ENCODE measurements around the gene COPZ2.
"Not testable (repeated sequence)": the region's sequence is repeated elsewhere in the genome, so short reads cannot be mapped to it uniquely, and the experiment has no call there.

The COPZ2 gene

DNA sequence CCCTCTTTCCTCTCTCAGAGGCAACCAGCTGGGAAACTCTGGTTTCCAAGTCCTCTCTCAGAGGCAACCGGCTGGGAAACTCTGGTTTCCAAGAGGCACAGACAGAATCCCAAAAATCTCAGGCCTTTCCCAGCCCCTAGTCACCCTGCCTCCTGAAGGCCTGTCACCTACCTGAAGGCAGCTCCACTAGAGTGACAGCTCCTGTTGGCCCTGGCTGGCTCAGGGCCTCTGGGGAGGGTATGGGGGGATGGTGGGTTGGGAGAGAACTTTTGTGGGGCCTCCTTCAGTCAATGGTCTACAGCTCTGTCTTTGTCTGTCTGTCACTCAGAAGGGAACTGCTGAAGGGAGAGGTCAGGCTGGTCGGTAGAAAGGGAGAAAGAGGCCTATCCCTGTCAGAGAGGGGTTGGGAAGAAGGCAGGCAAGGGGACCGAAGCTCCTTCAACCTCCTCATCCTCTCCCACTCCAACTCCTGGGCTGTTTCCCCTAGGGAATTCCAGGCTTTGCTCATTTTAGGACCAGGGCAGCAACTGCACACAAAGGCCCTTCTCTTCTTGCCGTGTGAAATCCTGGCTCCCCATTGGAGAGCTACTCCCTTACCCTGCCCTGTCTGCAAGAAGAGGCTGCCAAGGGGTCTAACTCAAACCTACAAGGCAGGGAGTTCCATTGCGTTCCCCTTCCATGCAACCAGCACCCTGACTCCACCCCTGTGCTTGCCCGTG lies 23.6 kb downstream of the COPZ2 start:
- Histone ChIP-seq H3K4me1 (ENCODE audit: insufficient read depth, low read length) (peaks cover 16% of the 10 kb centered on the region), H3K36me3 (ENCODE audit: insufficient read depth, low read length) (no peaks in the 10 kb centered on the region), H3K9ac (ENCODE audit: low read depth, low read length) (no peak overlapping the region), H3K9me3 (ENCODE audit: control insufficient read depth, insufficient read depth, low read length) (no peaks in the 10 kb centered on the region)

DNA sequence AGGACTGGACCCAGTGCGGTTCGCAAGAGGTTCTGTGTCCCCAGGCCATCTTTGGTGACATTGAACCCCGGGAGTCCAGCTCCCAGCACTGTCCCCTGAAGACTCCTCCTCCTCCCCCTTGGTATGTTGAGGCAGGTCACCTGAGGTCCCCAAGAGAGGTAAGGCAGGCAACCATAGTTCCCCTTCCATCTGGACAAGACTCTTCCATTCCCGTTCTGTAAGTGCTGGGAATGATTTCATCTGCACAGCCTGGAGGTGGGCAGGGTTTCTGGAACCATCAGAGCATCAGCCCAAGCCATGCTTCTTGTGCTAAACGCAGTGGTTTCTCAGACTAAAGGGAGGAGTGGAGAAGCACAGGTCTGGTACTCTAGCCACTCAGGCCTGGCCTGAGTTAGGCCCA lies 24.9 kb downstream of the COPZ2 start:
- H3K4me1 ChIP-seq (ENCODE audit: insufficient read depth, low read length): peaks cover 16% of the 10 kb centered on the region

DNA sequence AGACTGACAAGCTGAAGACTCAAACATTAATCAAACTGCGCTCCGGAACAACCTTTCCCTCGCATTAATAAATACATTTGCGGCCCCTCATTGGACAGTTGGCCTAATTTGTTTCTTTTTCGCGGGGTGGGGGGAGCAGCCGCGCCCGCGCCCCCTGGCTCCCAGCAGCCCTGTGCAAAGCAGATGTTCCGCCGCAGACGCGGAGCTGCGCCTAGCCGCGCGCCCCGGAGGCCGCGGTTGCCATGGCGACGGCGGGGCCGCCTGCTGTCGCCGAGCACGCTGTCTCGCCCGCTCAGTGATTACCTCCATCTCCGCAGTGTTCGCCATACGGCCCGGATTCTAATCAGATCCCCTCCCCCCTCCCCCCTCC lies 25.5 kb downstream of the COPZ2 start:
- Histone ChIP-seq H3K36me3 (ENCODE audit: insufficient read depth, low read length) (no peaks in the 10 kb centered on the region), H3K9me3 (ENCODE audit: control insufficient read depth, insufficient read depth, low read length) (no peaks in the 10 kb centered on the region), H3K4me1 (ENCODE audit: insufficient read depth, low read length) (peaks cover 16% of the 10 kb centered on the region), H3K9ac (ENCODE audit: low read depth, low read length) (peak overlapping the region; percentile 50; the same call in 1 of the 2 replicates)

More for the DNA sequence above, 24.9 kb downstream of the COPZ2 start:
- Histone ChIP-seq H3K36me3 (ENCODE audit: insufficient read depth, low read length) (no peaks in the 10 kb centered on the region), H3K9me3 (ENCODE audit: control insufficient read depth, insufficient read depth, low read length) (no peaks in the 10 kb centered on the region), H3K9ac (ENCODE audit: low read depth, low read length) (no peak overlapping the region)

DNA sequence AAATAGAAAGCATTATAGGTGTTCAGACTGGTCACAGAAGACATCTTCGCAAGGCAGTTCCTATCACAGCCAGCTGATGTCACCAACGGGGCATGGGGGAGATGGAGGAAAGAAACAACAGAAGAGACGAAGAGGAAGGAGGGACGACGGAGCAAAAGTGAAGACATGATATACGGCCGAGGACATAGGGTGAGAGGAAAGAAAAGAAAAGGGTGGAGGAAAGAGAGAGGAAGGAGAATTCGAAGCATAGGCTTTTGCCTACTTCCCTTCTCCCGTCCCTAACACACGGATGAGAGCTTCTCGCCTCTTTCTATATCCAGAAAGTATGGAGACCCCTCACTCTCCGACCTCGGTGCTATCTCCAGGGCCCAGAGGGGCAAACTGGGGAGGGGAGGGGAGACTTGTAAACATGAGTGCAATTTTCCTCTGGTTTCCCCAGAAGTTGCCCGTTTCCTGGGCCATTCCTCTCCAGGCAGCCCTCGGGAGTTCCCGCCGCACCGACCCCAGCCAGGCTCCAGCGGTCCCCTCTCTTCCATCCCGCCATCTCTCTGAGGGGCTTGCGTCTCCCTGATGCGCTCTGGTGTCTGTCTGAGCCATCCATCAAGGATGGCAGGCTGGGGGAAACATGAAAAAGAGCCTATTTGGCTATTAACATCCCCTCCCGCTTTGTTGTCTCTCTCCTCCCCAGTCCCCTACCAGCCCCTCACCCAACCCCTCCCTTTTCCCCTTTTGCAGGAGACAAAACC lies 26.0 kb downstream of the COPZ2 start:
- Histone ChIP-seq H3K36me3 (ENCODE audit: insufficient read depth, low read length) (no peaks in the 10 kb centered on the region), H3K4me1 (ENCODE audit: insufficient read depth, low read length) (peaks cover 16% of the 10 kb centered on the region), H3K9me3 (ENCODE audit: control insufficient read depth, insufficient read depth, low read length) (no peaks in the 10 kb centered on the region), H3K9ac (ENCODE audit: low read depth, low read length) (peak overlapping the region; percentile 50; the same call in 1 of the 2 replicates)

DNA sequence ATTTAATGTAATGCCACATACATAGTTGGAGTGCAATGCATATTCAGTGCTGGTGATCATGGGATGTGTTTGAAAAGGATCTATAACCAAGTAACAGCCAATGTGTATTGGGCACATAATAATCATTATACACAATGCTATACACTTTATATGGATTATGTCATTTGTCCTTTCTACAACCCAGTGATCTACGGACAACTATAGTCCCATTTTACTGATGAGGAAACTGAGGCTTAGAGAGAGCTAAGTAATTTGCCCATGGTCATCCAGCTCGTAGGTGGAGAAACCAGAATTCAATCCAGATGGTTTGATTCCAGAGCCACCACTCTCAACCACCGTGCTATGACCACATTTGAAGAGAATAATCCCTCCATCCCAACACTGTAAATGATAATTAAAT lies 27.4 kb downstream of the COPZ2 start:
- Histone ChIP-seq H3K9ac (ENCODE audit: low read depth, low read length) (no peak overlapping the region), H3K4me1 (ENCODE audit: insufficient read depth, low read length) (peaks cover 18% of the 10 kb centered on the region), H3K36me3 (ENCODE audit: insufficient read depth, low read length) (no peaks in the 10 kb centered on the region), H3K9me3 (ENCODE audit: control insufficient read depth, insufficient read depth, low read length) (no peaks in the 10 kb centered on the region)

DNA sequence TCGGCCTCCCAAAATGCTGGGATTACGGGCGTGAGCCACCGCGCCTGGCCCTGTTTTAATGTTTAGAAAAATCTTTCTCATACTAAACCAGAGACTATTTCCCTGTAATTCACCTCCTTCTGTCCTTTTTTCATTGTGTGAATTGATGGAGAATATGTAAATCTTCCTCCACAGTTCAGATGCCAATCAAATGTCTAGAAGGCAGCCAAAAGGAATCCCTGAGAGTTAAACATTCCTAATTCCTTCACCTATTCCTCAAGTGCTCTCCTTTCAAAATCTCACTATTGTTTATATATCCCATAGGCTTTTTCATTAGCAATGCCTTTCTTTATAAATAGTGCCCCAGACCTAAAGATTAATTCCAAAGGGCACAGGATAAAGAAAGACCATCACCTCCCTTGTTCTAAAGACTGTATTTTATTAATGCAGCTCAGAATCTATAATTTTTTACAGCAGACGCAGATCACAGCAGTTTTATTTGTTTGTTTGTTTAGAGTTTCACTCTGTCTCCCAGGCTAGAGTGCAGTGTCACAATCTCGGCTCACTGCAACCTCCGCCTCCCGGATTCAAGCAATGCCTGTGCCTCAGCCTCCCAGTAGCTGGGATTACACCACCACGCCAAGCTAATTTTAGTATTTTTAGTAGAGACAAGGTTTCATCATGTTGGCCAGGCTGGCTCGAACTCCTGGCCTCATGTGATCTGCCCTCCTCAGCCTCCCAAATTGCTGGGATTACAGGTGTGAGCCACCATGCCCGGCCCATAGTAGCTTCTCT lies 30.5 kb downstream of the COPZ2 start:
- Histone ChIP-seq H3K9ac (ENCODE audit: low read depth, low read length) (no peak overlapping the region), H3K4me1 (ENCODE audit: insufficient read depth, low read length) (peaks cover 33% of the 10 kb centered on the region), H3K36me3 (ENCODE audit: insufficient read depth, low read length) (no peaks in the 10 kb centered on the region), H3K9me3 (ENCODE audit: control insufficient read depth, insufficient read depth, low read length) (no peaks in the 10 kb centered on the region)

DNA sequence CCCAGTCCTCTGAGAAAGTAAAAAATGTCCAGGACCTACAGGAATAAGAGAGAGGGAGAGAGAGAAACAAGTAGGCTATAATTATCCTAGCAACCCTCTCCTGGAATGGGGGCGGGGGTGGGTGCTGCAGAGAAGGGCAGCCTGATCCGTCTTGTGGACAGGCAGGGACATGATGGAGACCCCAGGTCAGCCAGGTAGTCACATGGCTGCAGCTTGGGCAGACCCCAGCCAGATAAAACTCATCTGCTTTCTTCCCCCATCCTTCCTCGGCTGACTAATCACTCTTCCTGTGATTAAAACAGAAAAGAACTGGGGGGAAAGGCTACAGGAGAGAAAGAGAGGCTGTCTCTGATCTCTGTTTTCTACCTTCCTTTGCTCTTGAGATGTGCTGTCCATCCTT lies 32.6 kb downstream of the COPZ2 start:
- Histone ChIP-seq H3K9me3 (ENCODE audit: control insufficient read depth, insufficient read depth, low read length) (no peaks in the 10 kb centered on the region), H3K9ac (ENCODE audit: low read depth, low read length) (no peak overlapping the region), H3K4me1 (ENCODE audit: insufficient read depth, low read length) (peaks cover 34% of the 10 kb centered on the region), H3K36me3 (ENCODE audit: insufficient read depth, low read length) (no peaks in the 10 kb centered on the region)

DNA sequence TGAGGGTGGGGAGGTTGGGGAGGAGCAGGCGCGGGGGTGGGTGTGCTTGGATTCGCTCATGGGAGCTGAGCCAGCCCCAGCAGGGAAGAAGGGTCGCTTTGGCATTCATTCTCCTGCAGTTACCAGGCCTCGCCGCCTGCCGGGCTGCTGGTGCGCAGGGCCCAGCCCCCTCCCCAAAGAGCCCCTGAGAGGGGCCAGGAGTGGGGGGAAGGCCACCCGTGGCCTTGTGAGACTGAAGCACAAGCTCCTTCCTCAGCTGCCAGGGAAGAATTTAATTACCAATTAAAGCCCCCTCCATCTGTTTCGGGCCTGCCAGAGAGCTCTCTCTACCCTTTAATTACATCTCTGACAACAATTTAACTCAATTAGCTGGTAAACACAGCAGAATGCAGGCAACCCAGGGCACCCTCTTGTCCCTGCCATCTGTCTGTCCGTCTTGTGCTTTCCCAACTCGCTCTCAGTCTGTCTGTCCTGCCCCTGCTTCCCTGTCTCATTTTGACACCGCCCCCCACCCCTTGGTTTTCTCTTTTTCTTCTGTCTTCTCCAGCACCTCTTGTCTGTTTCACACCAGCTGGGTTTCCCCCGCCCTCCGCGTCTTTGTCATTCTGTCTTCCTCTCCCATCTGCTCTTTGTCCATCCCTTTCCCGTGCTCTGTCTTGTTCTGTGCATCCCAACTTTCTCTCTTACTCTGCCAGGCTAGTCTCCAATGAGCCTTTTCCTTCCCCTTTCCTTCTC lies 34.0 kb downstream of the COPZ2 start:
- peak overlapping the region; percentile 28 for H3K9ac ChIP-seq (ENCODE audit: low read depth, low read length)
- H3K36me3 ChIP-seq (ENCODE audit: insufficient read depth, low read length): no peaks in the 10 kb centered on the region
- peaks cover 40% of the 10 kb centered on the region for H3K4me1 ChIP-seq (ENCODE audit: insufficient read depth, low read length)
- H3K9me3 ChIP-seq (ENCODE audit: control insufficient read depth, insufficient read depth, low read length): no peaks in the 10 kb centered on the region

DNA sequence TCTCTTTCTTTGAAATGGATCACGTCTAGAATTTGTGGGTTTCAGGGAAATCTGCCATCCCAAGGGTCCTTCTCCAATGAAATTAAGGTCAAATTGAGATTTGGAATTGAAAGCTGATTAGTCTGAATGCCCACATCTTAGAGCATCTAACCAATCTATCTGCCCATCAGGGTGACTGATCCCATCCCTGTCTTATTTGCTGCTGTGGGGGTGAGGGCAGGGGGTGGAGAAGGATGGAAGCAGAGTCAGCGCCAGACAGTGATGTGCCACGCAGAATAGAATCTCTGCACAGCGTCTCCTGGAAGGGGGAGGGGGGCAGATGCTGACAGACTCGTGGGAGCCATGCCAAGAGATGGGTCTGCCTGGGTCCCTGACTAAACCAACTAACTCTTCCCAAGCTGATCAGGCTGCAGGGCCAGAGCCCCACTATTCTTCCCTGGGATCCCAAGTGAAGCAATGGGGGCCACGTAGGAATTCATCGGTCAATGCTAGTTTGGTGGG lies 34.6 kb downstream of the COPZ2 start:
- peak overlapping the region; percentile 23 for H3K9ac ChIP-seq (ENCODE audit: low read depth, low read length)
- peaks cover 40% of the 10 kb centered on the region for H3K4me1 ChIP-seq (ENCODE audit: insufficient read depth, low read length)
- no peaks in the 10 kb centered on the region for H3K36me3 ChIP-seq (ENCODE audit: insufficient read depth, low read length)
- H3K9me3 ChIP-seq (ENCODE audit: control insufficient read depth, insufficient read depth, low read length): no peaks in the 10 kb centered on the region

DNA sequence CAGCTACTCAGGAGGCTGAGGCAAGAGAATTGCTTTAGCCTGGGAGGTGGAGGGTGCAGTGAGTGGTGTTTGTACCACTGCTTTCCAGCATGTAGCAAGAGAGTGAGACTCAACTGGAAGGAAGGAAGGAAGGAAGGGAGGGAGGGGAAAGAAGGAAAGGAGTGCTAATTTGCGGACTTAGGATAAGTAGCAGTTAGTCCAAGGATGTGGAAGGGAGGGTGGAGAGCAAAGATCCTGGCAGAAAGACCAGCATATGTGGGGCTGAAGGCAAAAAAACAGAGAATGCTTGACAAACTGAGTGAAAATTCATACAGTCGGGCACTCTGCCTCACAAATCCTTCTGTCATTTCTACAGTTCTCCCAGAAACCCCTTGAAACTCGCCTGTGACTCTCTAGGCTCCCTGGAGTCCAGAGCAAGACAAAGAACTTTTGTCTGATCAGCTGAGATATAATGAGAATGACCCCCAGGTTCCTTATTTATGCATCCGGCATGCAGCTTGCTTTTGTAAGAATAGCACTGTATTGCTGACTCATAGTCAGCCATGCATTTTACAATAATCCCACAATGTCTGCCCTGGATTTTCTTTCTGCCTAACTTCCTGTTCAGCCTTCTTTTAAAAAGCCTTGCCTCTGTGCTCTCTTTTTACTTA lies 35.2 kb downstream of the COPZ2 start:
- H3K9ac ChIP-seq (ENCODE audit: low read depth, low read length): peak overlapping the region; percentile 23
- peaks cover 40% of the 10 kb centered on the region for H3K4me1 ChIP-seq (ENCODE audit: insufficient read depth, low read length)
- no peaks in the 10 kb centered on the region for H3K9me3 ChIP-seq (ENCODE audit: control insufficient read depth, insufficient read depth, low read length)
- no peaks in the 10 kb centered on the region for H3K36me3 ChIP-seq (ENCODE audit: insufficient read depth, low read length)

DNA sequence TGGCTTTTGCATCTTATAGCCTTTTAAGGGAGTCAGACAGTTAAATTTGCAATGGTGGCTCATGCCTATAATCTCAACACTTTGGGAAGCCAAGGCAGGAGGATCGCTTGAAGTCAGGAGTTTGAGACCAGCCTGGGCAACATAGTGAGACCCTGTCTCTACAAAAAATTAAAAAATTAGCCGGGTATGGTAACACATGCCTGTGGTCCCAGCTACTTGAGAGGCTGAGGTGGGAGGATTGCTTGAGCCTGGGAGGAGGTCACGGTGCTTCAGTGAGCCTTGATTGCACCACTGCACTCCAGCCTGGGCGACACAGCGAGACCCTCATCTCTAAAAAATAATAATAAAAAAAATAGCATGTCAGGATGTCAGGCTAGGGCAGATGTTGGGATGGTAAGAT lies 35.9 kb downstream of the COPZ2 start:
- H3K4me1 ChIP-seq (ENCODE audit: insufficient read depth, low read length): peaks cover 40% of the 10 kb centered on the region

DNA sequence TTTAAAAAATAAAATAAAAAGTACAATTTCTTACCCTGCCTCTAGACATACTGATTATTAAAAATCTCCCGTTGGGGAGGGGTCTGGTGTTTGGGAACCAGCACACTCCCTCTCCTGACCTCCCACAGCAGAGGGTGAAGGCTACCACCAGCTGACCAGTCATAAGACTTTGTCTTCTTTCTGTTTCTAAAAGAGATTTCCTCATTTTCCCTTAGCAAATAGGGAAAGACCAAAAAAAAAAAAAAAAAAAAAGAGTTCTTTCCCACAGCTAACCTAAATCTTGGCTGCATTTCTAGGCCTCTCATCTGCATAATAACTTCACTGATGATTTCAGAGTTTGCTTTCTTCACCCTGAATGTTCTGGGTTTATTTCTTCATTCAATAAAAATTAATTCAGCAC lies 36.4 kb downstream of the COPZ2 start:
- Histone ChIP-seq H3K9me3 (ENCODE audit: control insufficient read depth, insufficient read depth, low read length) (no peaks in the 10 kb centered on the region), H3K9ac (ENCODE audit: low read depth, low read length) (no peak overlapping the region), H3K36me3 (ENCODE audit: insufficient read depth, low read length) (no peaks in the 10 kb centered on the region), H3K4me1 (ENCODE audit: insufficient read depth, low read length) (peaks cover 40% of the 10 kb centered on the region)

More for the DNA sequence above, 35.9 kb downstream of the COPZ2 start:
- H3K36me3 ChIP-seq (ENCODE audit: insufficient read depth, low read length); H3K9ac ChIP-seq (ENCODE audit: low read depth, low read length); H3K9me3 ChIP-seq (ENCODE audit: control insufficient read depth, insufficient read depth, low read length): not testable (repeated sequence)

DNA sequence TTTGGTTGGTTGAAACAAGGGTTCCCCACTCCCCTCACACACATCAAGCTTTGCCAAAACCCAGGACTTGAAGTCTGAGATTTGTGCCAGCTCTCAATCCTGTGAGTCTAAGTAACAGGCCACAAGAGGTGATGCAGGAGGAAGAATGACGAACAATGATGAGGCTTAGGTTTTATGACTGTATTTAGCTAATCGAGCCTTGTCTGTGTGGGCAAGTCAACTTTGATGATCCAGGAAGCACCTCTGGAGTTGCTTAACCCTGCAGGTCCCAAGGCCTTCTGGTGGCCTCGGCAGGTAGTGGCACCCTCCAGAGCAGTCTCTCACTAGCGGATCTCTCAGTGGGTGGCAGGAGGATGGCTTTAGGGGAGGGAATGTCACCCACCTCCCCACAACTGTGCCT lies 38.0 kb downstream of the COPZ2 start:
- H3K36me3 ChIP-seq (ENCODE audit: insufficient read depth, low read length): no peaks in the 10 kb centered on the region
- no peaks in the 10 kb centered on the region for H3K9me3 ChIP-seq (ENCODE audit: control insufficient read depth, insufficient read depth, low read length)
- H3K4me1 ChIP-seq (ENCODE audit: insufficient read depth, low read length): peaks cover 46% of the 10 kb centered on the region
- no peak overlapping the region for H3K9ac ChIP-seq (ENCODE audit: low read depth, low read length)
